ENCODE results near the gene ALB.
"Not testable (repeated sequence)": the region's sequence is repeated elsewhere in the genome, so short reads cannot be mapped to it uniquely, and the experiment has no call there.

ALB gene

GRCh38 chr4:73404042-73404441 lies at the start of gene ALB:
Gene ALB (plus strand): TSS chr4:73404287. CDS start chr4:73404328, 41 bp downstream.
- no peak for DNase-seq (ENCODE audit: low read depth in 2 of 2)

- not testable (repeated sequence) for DNase-seq (ENCODE audit: low read depth in 2 of 2)
These were observed 46.9 kb upstream of the ALB start for GRCh38 chr4:73357174-73357573.

- not testable (repeated sequence) for DNase-seq (ENCODE audit: low read depth in 2 of 2)
These were observed 34.4 kb upstream of the ALB start for GRCh38 chr4:73369506-73370199.

- DNase-seq (ENCODE audit: low read depth in 2 of 2), result no peak
These were observed 28.8 kb upstream of the ALB start for GRCh38 chr4:73375328-73375741.

GRCh38 chr4:73376251-73376650 lies 27.8 kb upstream of the ALB start:
- no peak for DNase-seq (ENCODE audit: low read depth in 2 of 2)

GRCh38 chr4:73376976-73377375 lies 27.1 kb upstream of the ALB start:
- DNase-seq (ENCODE audit: low read depth in 2 of 2), result no peak

GRCh38 chr4:73378887-73379286 lies 25.2 kb upstream of the ALB start:
- no peak for DNase-seq (ENCODE audit: low read depth in 2 of 2)

GRCh38 chr4:73379946-73380345 lies 24.1 kb upstream of the ALB start:
- no peak for DNase-seq (ENCODE audit: low read depth in 2 of 2)

GRCh38 chr4:73381214-73381613 lies 22.9 kb upstream of the ALB start:
- no peak for DNase-seq (ENCODE audit: low read depth in 2 of 2)

GRCh38 chr4:73383452-73383851 lies 20.6 kb upstream of the ALB start:
- DNase-seq (ENCODE audit: low read depth in 2 of 2), result no peak

GRCh38 chr4:73387552-73387951 lies 16.5 kb upstream of the ALB start:
- no peak for DNase-seq (ENCODE audit: low read depth in 2 of 2)

GRCh38 chr4:73388887-73389286 lies 15.2 kb upstream of the ALB start:
- DNase-seq (ENCODE audit: low read depth in 2 of 2), result no peak

- not testable (repeated sequence) for DNase-seq (ENCODE audit: low read depth in 2 of 2)
These were observed 14.4 kb upstream of the ALB start for GRCh38 chr4:73389663-73390062.

GRCh38 chr4:73391774-73392173 lies 12.3 kb upstream of the ALB start:
- DNase-seq (ENCODE audit: low read depth in 2 of 2), result no peak

GRCh38 chr4:73392936-73393335 lies 11.2 kb upstream of the ALB start:
- DNase-seq (ENCODE audit: low read depth in 2 of 2), result no peak

- no peak for DNase-seq (ENCODE audit: low read depth in 2 of 2)
These were observed 7.8 kb upstream of the ALB start for GRCh38 chr4:73396304-73396703.

- no peak for DNase-seq (ENCODE audit: low read depth in 2 of 2)
These were observed 6.8 kb upstream of the ALB start for GRCh38 chr4:73396993-73397972.

GRCh38 chr4:73401412-73401811 lies 2.7 kb upstream of the ALB start:
- no peak for DNase-seq (ENCODE audit: low read depth in 2 of 2)

- DNase-seq (ENCODE audit: low read depth in 2 of 2), result no peak
These were observed 370 bp downstream of the ALB start for GRCh38 chr4:73404457-73404856.

- no peak for DNase-seq (ENCODE audit: low read depth in 2 of 2)
These were observed 1.1 kb downstream of the ALB start for GRCh38 chr4:73405138-73405537.

- DNase-seq (ENCODE audit: low read depth in 2 of 2), result no peak
These were observed 2.4 kb downstream of the ALB start for GRCh38 chr4:73406548-73406875.

GRCh38 chr4:73407227-73407673 lies 3.2 kb downstream of the ALB start:
- DNase-seq (ENCODE audit: low read depth in 2 of 2), result no peak
